Gastroesophageal sphincter (tissue), 4 donors: ENCODE data around the gene ZNF620. TPM values are rescaled to one million over a fixed set of nuclear protein-coding genes. Genes with fewer than 3 reads are reported as not detected.

Source experiments
- ATAC-seq: fragments of 150-250 bp; one replicate; pipeline ENCODE4 v1.9.1; 2016; ENCODE audit warnings: mild to moderate bottlenecking, moderate library complexity
- H3K27ac ChIP-seq, 4 donors: fragments of 200-600 bp; sonication (generic) in 3 of 4; 1 replicate in 3 of 4; 2 replicates in 1 of 4; pipeline ENCODE4 v1.5.1; 2016 to 2019
- H3K27me3 ChIP-seq: fragments of 200-600 bp; sonication (generic); one replicate; pipeline ENCODE4 v1.5.1; 2019
- H3K36me3 ChIP-seq, 2 donors: fragments of 200-600 bp; sonication (generic); one replicate each; pipeline ENCODE4 v1.5.1; 2019; ENCODE audit warnings: control low read depth in 1 of 2
- H3K4me1 ChIP-seq, 3 donors: fragments of 200-600 bp; sonication (generic); 1 replicate in 2 of 3; 2 replicates in 1 of 3; pipeline ENCODE4 v1.5.1; 2016 to 2019; ENCODE audit warnings: control low read depth in 2 of 3
- H3K4me3 ChIP-seq, 2 donors: fragments of 200-600 bp; sonication (generic); one replicate each; pipeline ENCODE4 v1.5.1; 2019; ENCODE audit warnings: mild to moderate bottlenecking in 1 of 2, moderate library complexity in 1 of 2
- H3K9me3 ChIP-seq, 3 donors: fragments of 200-600 bp; sonication (generic); one replicate each; pipeline ENCODE4 v1.5.1; 2017 to 2019; ENCODE audit warnings: control low read depth in 2 of 3
- CTCF ChIP-seq, 4 experiments: fragments of 200-600 bp in 2 of 4; fragments of 450-650 bp in 2 of 4; sonication (generic) in 1 of 4; IDR thresholded peaks; one replicate each; pipeline ENCODE4 v1.5.1; 2017 to 2019; ENCODE audit warnings: antibody characterized with exemption in 4 of 4, mild to moderate bottlenecking in 2 of 4, moderate library complexity in 2 of 4
- EP300 ChIP-seq: sonication (generic); formaldehyde crosslinking; IDR thresholded peaks from one replicate; pipeline ENCODE4 v1.6.1; 2017; ENCODE audit warnings: antibody characterized with exemption, mild to moderate bottlenecking
- POLR2A ChIP-seq, 2 donors: fragments of 450-650 bp; IDR thresholded peaks; one replicate each; pipeline ENCODE4 v1.6.1; 2017; ENCODE audit warnings: antibody characterized with exemption in 2 of 2, mild to moderate bottlenecking in 2 of 2, moderate library complexity in 1 of 2
- POLR2AphosphoS5 ChIP-seq: sonication (generic); formaldehyde crosslinking; IDR thresholded peaks from one replicate; pipeline ENCODE4 v1.6.1; 2017; ENCODE audit warnings: antibody characterized with exemption
- WGBS, 2 donors: methylation state at CpG; one replicate each; pipeline ENCODE4 v1.1.5; 2018; ENCODE audit warnings: low coverage in 1 of 2; 5-methylcytosine and 5-hydroxymethylcytosine counted together
- total RNA-seq, 4 donors: library from RNA; depleted of rRNA; stranded (reverse); fragments of >200 nt; gene quantifications; one replicate each; pipeline ENCODE4 v1.1.0, GENCODE V29; 2016

Gene ZNF620
- total RNA-seq, 4 donors from 2014 or later = 3.4 to 7.0 (median 4.7) TPM

- 88 to 100% methylated on average over 1 to 3 of the region's 4 CpGs for WGBS, 2 donors
- H3K36me3 ChIP-seq = peaks cover 0 to 38% of the 10 kb centered on the region in 2 donors
- no peak for TF ChIP-seq CTCF (IDR thresholded peaks at IDR 0.05)
- H3K4me3 ChIP-seq = no peak overlapping the region
- no peaks in the 10 kb centered on the region for H3K4me1 ChIP-seq
- no peaks in the 10 kb centered on the region for H3K9me3 ChIP-seq
- no peak for ATAC-seq
- no peak overlapping the region for H3K27ac ChIP-seq
- H3K27me3 ChIP-seq = no peaks in the 10 kb centered on the region
Observed at GRCh38 chr3:40468018-40468417, 37.8 kb upstream of the ZNF620 start.

- no peak overlapping the region for H3K27ac ChIP-seq
- WGBS, 2 donors = 89 to 95% methylated on average over 4 of the region's 4 CpGs
- H3K9me3 ChIP-seq = no peaks in the 10 kb centered on the region
- H3K4me1 ChIP-seq = no peaks in the 10 kb centered on the region
- H3K27me3 ChIP-seq = no peaks in the 10 kb centered on the region
- peaks cover 0 to 12% of the 10 kb centered on the region in 2 donors for H3K36me3 ChIP-seq
- TF ChIP-seq POLR2A (IDR thresholded peaks at IDR 0.05) = no peak
- TF ChIP-seq EP300 = no peak
- no peak for TF ChIP-seq CTCF (IDR thresholded peaks at IDR 0.05)
- TF ChIP-seq POLR2AphosphoS5 = no peak
- ATAC-seq = no peak
- H3K4me3 ChIP-seq = no peak overlapping the region
Observed at GRCh38 chr3:40470701-40471100, 35.1 kb upstream of the ZNF620 start.

- H3K27me3 ChIP-seq = no peaks in the 10 kb centered on the region
- H3K27ac ChIP-seq = peak within 1 kb of the TSS; percentile 5 to 83 (median 70)
- ATAC-seq = peak; percentile 90
- no peaks in the 10 kb centered on the region for H3K9me3 ChIP-seq
- peaks cover 0 to 32% of the 10 kb centered on the region in 2 donors for H3K36me3 ChIP-seq
- peaks cover 0 to 9% (median 6%) of the 10 kb centered on the region in 3 donors for H3K4me1 ChIP-seq
- TF ChIP-seq POLR2A (IDR thresholded peaks at IDR 0.05) (peak in 1 of 2 donors; percentile 18), EP300 (no peak)
- H3K4me3 ChIP-seq = peak within 1 kb of the TSS; percentile 80
- 11 to 43% methylated on average over 5 to 27 of the region's 48 CpGs for WGBS, 2 donors
Observed at GRCh38 chr3:40476478-40477470, 29.1 kb upstream of the ZNF620 start, which contains the start of gene ZNF619. Gene ZNF619 (plus strand): TSS chr3:40477122. CDS start chr3:40477980, 858 bp downstream.

GRCh38 chr3:40477666-40478065 is 28.2 kb upstream of the ZNF620 start:
- ATAC-seq = no peak
- WGBS, 2 donors = 33 to 53% methylated on average over 3 to 4 of the region's 4 CpGs
- Histone ChIP-seq H3K36me3 (peaks cover 0 to 41% of the 10 kb centered on the region in 2 donors), H3K27me3 (no peaks in the 10 kb centered on the region), H3K9me3 (no peaks in the 10 kb centered on the region), H3K4me1 (peaks cover 0 to 9% (median 6%) of the 10 kb centered on the region in 3 donors), H3K4me3 (peak overlapping the region; percentile 80), H3K27ac (peak overlapping the region in 1 of 4 donors; percentile 83)
- TF ChIP-seq CTCF (IDR thresholded peaks at IDR 0.05) = no peak
- no peak for TF ChIP-seq POLR2A (IDR thresholded peaks at IDR 0.05)
- no peak for TF ChIP-seq EP300
- no peak for TF ChIP-seq POLR2AphosphoS5

GRCh38 chr3:40487172-40487571 is 18.7 kb upstream of the ZNF620 start:
- Histone ChIP-seq H3K27me3 (no peaks in the 10 kb centered on the region), H3K4me3 (no peak overlapping the region), H3K9me3 (peaks cover 0 to 37% (median 0%) of the 10 kb centered on the region in 3 donors), H3K27ac (no peak overlapping the region), H3K36me3 (peaks cover 0 to 76% of the 10 kb centered on the region in 2 donors), H3K4me1 (no peaks in the 10 kb centered on the region)
- WGBS, 2 donors = 87 to 94% methylated on average over 3 of the region's 3 CpGs
- ATAC-seq = no peak
- TF ChIP-seq POLR2AphosphoS5 = no peak
- no peak for TF ChIP-seq CTCF (IDR thresholded peaks at IDR 0.05)
- no peak for TF ChIP-seq POLR2A (IDR thresholded peaks at IDR 0.05)
- TF ChIP-seq EP300 = no peak
